ENCODE data around the gene ARL2BP.
"Not testable (repeated sequence)": the region's sequence is repeated elsewhere in the genome, so short reads cannot be mapped to it uniquely, and the experiment has no call there.

The ARL2BP gene

DNA sequence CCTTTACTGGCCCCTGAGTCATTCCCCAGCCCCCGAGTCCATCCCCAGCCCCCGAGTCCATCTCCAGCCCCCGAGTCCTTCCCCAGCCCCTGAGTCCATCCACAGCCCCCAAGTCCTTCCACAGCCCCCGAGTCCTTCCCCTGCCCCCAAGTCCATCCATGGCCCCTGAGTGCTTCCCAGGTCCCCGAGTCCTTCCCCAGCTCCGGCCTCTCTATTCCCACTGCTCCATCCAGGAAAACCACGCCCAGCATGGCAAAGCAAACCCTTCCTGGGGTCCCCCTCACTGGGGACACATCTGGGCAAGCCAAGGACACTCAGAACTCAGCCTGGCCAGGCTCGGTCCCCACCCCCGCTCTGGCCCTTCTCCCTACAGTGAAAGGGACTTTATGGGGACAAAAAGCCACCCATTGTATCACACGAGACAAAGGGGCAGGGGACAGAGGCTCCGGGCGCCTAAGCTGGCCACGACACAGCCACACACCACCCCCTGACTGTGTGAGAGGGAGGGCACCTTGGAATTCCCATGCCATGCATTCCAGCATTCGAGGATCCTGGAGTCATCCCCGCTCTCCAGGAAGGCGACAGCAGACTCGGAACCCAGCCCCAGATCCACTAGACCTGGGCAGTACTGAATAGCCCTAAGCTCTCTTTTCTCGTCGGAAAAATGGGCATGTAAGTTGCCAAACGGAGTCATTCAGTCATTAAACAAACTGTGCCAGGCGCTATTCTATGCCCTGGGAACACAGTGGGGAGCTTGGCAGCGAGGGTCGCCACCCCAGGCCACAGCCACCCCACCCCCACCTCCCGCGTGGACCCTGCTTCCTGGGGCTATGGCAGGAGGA is 25.4 kb downstream of the ARL2BP start:
- no peaks in the 10 kb centered on the region for H3K36me3 Mint-ChIP-seq (ENCODE audit: insufficient read depth)
- ATAC-seq (replicated peaks; ENCODE audit: extremely low read depth, poor library complexity, severe bottlenecking) (no peak), DNase-seq (ENCODE audit: low spot score in 2 of 2) (no peak)
- no peaks in the 10 kb centered on the region for H3K9me3 Mint-ChIP-seq
- H3K27ac Mint-ChIP-seq (ENCODE audit: low read depth) = no peak overlapping the region
- H3K4me3 Mint-ChIP-seq = no peak overlapping the region
- no peaks in the 10 kb centered on the region for H3K27me3 Mint-ChIP-seq
- peaks cover 14% of the 10 kb centered on the region for H3K4me1 Mint-ChIP-seq

GRCh38 chr16:57271063-57271345 is 25.9 kb downstream of the ARL2BP start:
- Mint-ChIP-seq H3K27ac (ENCODE audit: low read depth) (no peak overlapping the region), H3K4me3 (no peak overlapping the region), H3K4me1 (peaks cover 14% of the 10 kb centered on the region), H3K36me3 (ENCODE audit: insufficient read depth) (no peaks in the 10 kb centered on the region), H3K9me3 (no peaks in the 10 kb centered on the region), H3K27me3 (no peaks in the 10 kb centered on the region)
- ATAC-seq (replicated peaks; ENCODE audit: extremely low read depth, poor library complexity, severe bottlenecking) = no peak
- no peak for DNase-seq (ENCODE audit: low spot score in 2 of 2)

GRCh38 chr16:57271867-57272495 is 26.9 kb downstream of the ARL2BP start:
- Mint-ChIP-seq H3K27me3 (no peaks in the 10 kb centered on the region), H3K36me3 (ENCODE audit: insufficient read depth) (no peaks in the 10 kb centered on the region), H3K9me3 (no peaks in the 10 kb centered on the region), H3K4me1 (peaks cover 4% of the 10 kb centered on the region), H3K27ac (ENCODE audit: low read depth) (no peak overlapping the region), H3K4me3 (no peak overlapping the region)
- no peak for DNase-seq (ENCODE audit: low spot score in 2 of 2)
- ATAC-seq (replicated peaks; ENCODE audit: extremely low read depth, poor library complexity, severe bottlenecking) = no peak

DNA sequence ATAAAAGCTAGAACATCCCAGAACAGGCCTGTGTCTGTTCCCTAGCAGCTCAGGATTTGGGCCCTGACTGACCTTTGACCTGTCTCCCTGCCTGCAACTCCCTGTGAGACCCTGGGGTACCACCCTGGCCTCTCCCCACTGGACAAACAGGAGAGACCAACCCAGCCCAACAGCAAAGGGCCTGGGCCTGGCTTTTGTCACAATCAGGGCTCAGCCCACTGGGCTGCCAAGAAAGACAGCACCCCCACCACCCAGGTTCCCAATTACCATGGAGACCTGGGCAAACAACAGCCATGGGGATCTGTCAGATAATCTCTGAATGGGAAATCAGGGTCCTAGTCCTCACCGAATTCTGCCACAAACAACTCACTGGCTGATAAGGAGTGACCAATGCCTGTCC is 28.3 kb downstream of the ARL2BP start:
- H3K27me3 Mint-ChIP-seq = no peaks in the 10 kb centered on the region
- no peaks in the 10 kb centered on the region for H3K36me3 Mint-ChIP-seq (ENCODE audit: insufficient read depth)
- ATAC-seq (replicated peaks; ENCODE audit: extremely low read depth, poor library complexity, severe bottlenecking) = no peak
- H3K4me3 Mint-ChIP-seq = no peak overlapping the region
- DNase-seq (ENCODE audit: low spot score in 2 of 2) = no peak
- no peaks in the 10 kb centered on the region for H3K9me3 Mint-ChIP-seq
- H3K4me1 Mint-ChIP-seq = peaks cover 8% of the 10 kb centered on the region
- no peak overlapping the region for H3K27ac Mint-ChIP-seq (ENCODE audit: low read depth)

GRCh38 chr16:57273826-57274225 is 28.8 kb downstream of the ARL2BP start:
- ATAC-seq (replicated peaks; ENCODE audit: extremely low read depth, poor library complexity, severe bottlenecking) (no peak), DNase-seq (ENCODE audit: low spot score in 2 of 2) (no peak)
- Mint-ChIP-seq H3K36me3 (ENCODE audit: insufficient read depth) (no peaks in the 10 kb centered on the region), H3K27ac (ENCODE audit: low read depth) (no peak overlapping the region), H3K27me3 (no peaks in the 10 kb centered on the region), H3K4me1 (peaks cover 8% of the 10 kb centered on the region), H3K9me3 (no peaks in the 10 kb centered on the region), H3K4me3 (no peak overlapping the region)

DNA sequence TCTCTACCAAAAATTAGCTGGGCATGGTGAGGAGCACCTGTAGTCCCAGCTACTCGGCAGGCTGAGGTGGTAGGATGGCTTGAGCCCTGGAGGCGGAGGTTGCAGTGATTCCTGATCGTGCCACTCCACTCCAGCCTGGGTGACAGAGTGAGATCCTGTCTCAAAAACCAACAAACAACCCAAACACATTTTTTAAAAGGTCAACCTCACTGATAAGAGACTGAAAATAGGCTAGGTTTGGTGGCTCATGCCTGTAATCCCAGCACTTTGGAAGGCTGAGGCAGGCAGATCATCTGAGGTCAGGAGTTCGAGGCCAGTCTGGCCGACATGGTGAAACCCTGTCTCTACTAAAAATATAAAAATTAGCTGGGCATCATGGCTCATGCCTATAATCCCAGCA is 30.9 kb downstream of the ARL2BP start:
- ATAC-seq (replicated peaks; ENCODE audit: extremely low read depth, poor library complexity, severe bottlenecking); H3K9me3 Mint-ChIP-seq; H3K27ac Mint-ChIP-seq (ENCODE audit: low read depth); H3K27me3 Mint-ChIP-seq; H3K36me3 Mint-ChIP-seq (ENCODE audit: insufficient read depth); DNase-seq (ENCODE audit: low spot score in 2 of 2); H3K4me3 Mint-ChIP-seq: not testable (repeated sequence)
- peaks cover 17% of the 10 kb centered on the region for H3K4me1 Mint-ChIP-seq

GRCh38 chr16:57276596-57276995 is 31.5 kb downstream of the ARL2BP start:
- H3K27ac Mint-ChIP-seq (ENCODE audit: low read depth) = no peak overlapping the region

DNA sequence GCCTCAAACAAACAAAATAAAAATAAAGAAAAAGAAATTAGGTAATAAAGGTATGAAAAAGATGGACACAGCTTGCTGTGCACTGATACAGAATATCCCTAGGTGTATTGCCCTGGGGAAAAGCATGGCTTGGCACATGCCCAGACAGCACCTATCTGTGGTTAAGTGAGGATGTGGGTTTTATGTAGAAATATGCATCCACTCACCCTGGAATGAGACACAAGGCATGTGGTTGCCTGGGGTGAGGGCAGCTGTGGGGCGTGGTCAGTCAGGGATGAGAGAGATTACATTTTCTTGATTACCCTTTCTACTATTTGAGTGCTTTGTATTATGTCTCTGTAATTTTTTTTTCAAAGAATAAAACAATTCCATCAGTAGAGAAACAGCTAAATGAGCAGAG is 32.5 kb downstream of the ARL2BP start:
- Mint-ChIP-seq H3K36me3 (ENCODE audit: insufficient read depth) (no peaks in the 10 kb centered on the region), H3K4me1 (peaks cover 17% of the 10 kb centered on the region), H3K27ac (ENCODE audit: low read depth) (peak overlapping the region; percentile 63), H3K27me3 (peaks cover 3% of the 10 kb centered on the region), H3K9me3 (no peaks in the 10 kb centered on the region), H3K4me3 (peak overlapping the region; percentile 25)
- ATAC-seq (replicated peaks; ENCODE audit: extremely low read depth, poor library complexity, severe bottlenecking) = peak; percentile 91
- DNase-seq (ENCODE audit: low spot score in 2 of 2) = peak in 1 of 2 donors; percentile 24

More at GRCh38 chr16:57276596-57276995, 31.5 kb downstream of the ARL2BP start:
- Mint-ChIP-seq H3K4me3 (no peak overlapping the region), H3K36me3 (ENCODE audit: insufficient read depth) (no peaks in the 10 kb centered on the region), H3K4me1 (peaks cover 17% of the 10 kb centered on the region), H3K9me3 (no peaks in the 10 kb centered on the region), H3K27me3 (no peaks in the 10 kb centered on the region)
- ATAC-seq (replicated peaks; ENCODE audit: extremely low read depth, poor library complexity, severe bottlenecking) = no peak
- DNase-seq (ENCODE audit: low spot score in 2 of 2) = no peak

- no peaks in the 10 kb centered on the region for H3K9me3 Mint-ChIP-seq
- ATAC-seq (replicated peaks; ENCODE audit: extremely low read depth, poor library complexity, severe bottlenecking) = no peak
- DNase-seq (ENCODE audit: low spot score in 2 of 2) = no peak
- H3K27me3 Mint-ChIP-seq = peaks cover 12% of the 10 kb centered on the region
- peaks cover 17% of the 10 kb centered on the region for H3K4me1 Mint-ChIP-seq
- no peak overlapping the region for H3K4me3 Mint-ChIP-seq
- no peak overlapping the region for H3K27ac Mint-ChIP-seq (ENCODE audit: low read depth)
- H3K36me3 Mint-ChIP-seq (ENCODE audit: insufficient read depth) = no peaks in the 10 kb centered on the region
Observed at GRCh38 chr16:57278494-57278893, 33.4 kb downstream of the ARL2BP start.

- no peak overlapping the region for H3K4me3 Mint-ChIP-seq
- peaks cover 25% of the 10 kb centered on the region for H3K27me3 Mint-ChIP-seq
- no peak overlapping the region for H3K27ac Mint-ChIP-seq (ENCODE audit: low read depth)
- H3K36me3 Mint-ChIP-seq (ENCODE audit: insufficient read depth) = no peaks in the 10 kb centered on the region
- ATAC-seq (replicated peaks; ENCODE audit: extremely low read depth, poor library complexity, severe bottlenecking) = no peak
- DNase-seq (ENCODE audit: low spot score in 2 of 2) = no peak
- no peaks in the 10 kb centered on the region for H3K9me3 Mint-ChIP-seq
- peaks cover 25% of the 10 kb centered on the region for H3K4me1 Mint-ChIP-seq
Observed at GRCh38 chr16:57279780-57280638, 35.0 kb downstream of the ARL2BP start.

- H3K4me1 Mint-ChIP-seq = peaks cover 27% of the 10 kb centered on the region
- no peak overlapping the region for H3K4me3 Mint-ChIP-seq
- ATAC-seq (replicated peaks; ENCODE audit: extremely low read depth, poor library complexity, severe bottlenecking) (no peak), DNase-seq (ENCODE audit: low spot score in 2 of 2) (no peak)
- H3K36me3 Mint-ChIP-seq (ENCODE audit: insufficient read depth) = no peaks in the 10 kb centered on the region
- H3K27ac Mint-ChIP-seq (ENCODE audit: low read depth) = no peak overlapping the region
- no peaks in the 10 kb centered on the region for H3K9me3 Mint-ChIP-seq
- H3K27me3 Mint-ChIP-seq = peaks cover 28% of the 10 kb centered on the region
Observed at GRCh38 chr16:57281791-57282190, 36.7 kb downstream of the ARL2BP start.

DNA sequence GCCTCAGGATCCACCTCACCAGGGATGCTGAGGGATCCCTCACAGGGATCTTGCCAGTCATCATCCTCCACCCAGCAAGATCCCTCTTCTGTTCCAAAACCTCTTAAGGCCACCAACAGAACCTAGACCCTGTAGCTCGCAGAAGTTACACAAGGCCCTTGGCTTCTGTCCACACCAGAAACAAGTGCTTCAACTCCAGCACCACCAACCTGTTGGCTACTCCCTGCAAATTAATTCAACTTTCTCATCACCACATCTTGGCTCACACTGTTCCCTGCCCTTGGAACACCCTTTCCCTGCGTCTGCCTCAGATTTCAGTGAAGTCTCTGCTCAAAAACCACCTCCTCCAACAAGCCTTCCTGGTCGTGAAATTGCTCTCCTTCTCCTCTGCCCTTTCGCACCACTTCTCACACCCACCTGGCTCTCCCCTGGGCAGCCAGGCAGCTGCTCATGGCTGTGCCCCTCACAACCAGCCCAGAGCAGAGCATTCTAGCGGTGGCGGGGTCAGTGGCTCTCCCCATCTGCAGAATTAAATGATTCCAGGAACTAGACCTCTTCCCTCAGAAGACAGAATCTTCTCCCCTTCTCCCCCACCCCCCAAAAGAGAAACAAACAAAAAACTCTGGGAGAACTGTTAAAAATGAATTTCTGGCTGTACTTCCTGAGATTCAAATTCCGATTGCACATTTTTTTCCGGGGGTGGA is 37.6 kb downstream of the ARL2BP start:
- Mint-ChIP-seq H3K4me3 (no peak overlapping the region), H3K4me1 (peaks cover 23% of the 10 kb centered on the region), H3K36me3 (ENCODE audit: insufficient read depth) (no peaks in the 10 kb centered on the region), H3K27me3 (peaks cover 28% of the 10 kb centered on the region), H3K9me3 (no peaks in the 10 kb centered on the region), H3K27ac (ENCODE audit: low read depth) (no peak overlapping the region)
- ATAC-seq (replicated peaks; ENCODE audit: extremely low read depth, poor library complexity, severe bottlenecking) (no peak), DNase-seq (ENCODE audit: low spot score in 2 of 2) (no peak)
